ENCODE data around the gene TFAP2D.

The TFAP2D gene

GRCh38 chr6:50721978-50722377 lies 8.7 kb downstream of the TFAP2D start:
- no peak for DNase-seq

DNA sequence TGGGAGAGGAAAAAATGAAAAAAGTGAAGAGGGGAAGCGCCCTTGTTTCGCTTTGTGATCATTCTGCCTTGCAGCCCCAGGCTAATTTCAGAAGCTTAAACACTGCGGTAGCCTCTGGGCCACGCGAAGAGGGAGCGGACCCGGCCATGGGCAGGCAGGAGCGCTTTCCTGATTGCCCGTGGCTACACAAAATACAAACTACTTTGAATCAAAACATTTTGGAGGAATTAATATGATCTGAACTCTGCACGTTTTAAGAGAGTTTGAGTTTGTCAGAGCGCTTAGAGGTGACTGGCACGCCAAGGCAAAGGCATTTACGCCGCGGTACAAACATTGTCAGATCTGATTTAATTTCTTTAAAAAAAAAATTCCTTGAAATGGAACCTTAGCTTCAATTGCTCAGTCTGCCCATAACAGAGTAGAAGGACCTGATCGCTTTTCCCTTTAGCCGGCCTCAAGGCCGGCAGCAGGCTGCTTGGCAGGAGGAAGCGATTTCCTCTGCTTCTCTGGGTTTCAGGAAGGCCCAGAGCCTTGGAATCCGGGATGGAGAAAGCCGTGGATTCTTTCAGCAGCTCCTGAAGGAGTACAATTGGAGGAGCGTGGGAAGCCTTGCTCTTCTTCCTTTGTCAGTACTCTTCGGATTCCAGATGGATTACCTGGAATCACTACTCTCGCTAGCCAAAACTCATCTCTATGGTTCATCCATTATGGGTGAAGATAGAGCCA lies 9.7 kb downstream of the TFAP2D start:
- no peak for DNase-seq

- no peak for DNase-seq
Observed at GRCh38 chr6:50724381-50725124, 11.2 kb downstream of the TFAP2D start.

DNA sequence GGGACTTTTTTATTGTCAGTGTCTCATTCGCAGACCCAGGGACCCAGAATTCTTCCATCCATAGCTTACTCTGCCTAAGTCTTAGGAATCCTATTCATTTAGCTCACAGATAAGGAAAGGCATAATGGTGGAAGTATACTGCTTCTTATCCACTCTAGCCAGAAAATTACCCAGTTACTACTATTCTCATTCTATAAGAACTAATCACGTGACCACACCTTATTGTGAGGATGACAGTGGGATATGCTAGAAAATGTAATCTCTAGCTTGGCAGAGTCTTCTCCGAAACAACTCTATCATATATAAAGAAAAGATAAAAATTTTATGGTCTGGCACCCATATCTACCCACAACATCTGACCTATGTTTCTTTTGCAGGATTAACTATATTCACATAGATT lies 21.2 kb downstream of the TFAP2D start:
- no peak for DNase-seq

- DNase-seq = no peak
Observed at GRCh38 chr6:50742161-50742560, 28.8 kb downstream of the TFAP2D start.

DNA sequence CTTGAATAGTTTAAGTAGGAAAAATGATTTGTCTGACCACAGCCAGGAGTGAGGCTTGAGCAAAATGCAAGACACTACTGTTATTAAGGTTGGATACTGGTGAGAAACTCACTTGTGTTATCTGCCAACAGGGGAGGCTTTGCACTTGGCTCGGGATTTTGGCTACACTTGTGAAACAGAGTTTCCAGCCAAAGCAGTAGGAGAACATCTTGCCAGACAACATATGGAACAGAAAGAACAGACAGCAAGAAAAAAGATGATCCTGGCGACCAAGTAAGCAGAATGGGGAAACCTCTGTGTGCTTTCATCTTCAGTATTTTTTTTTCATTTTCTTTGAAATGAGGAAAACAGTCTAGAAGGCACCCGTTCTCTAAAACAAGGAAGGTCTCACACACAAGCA lies 31.6 kb downstream of the TFAP2D start:
- no peak for DNase-seq

DNA sequence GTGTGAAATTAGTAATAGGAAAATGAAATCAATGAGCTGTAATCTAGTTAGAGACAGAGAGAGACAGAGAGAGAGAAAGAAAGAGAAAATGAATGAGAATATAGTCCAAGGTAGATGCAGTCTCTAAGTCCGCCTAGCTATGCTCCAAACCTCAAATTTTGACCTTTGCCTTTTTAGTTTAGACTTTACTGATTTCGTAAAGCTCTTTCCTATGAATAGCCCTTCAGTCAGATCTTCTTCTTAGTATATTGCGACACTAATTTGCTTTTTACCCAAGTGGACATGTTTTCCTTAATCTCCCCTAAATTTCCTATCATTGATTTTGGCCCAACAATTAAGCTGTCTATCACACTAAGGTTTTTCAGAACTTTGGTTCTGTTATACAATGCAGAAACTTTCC lies 49.5 kb downstream of the TFAP2D start:
- no peak for DNase-seq

GRCh38 chr6:50778696-50779095 lies 65.4 kb downstream of the TFAP2D start:
- no peak for DNase-seq

DNA sequence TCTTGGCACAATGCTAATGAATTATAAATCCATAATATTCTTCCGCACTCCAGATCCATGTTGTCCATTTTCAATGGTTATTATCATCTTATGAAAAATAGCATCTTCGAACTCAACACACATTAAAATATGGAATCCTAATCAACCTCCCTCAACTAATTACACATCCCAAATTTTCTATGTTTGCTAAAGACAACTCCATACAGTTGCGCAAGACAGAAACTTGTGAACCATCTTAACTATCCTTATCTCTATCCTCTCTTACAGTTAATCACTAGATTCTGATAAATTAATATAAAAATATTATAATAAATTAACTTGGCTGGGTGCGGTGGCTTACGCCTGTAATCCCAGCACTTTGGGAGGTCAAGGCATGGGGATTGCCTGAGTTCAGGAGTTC lies 67.1 kb downstream of the TFAP2D start:
- DNase-seq = no peak

- DNase-seq = no peak
Observed at GRCh38 chr6:50785921-50786320, 72.6 kb downstream of the TFAP2D start.

- no peak for DNase-seq
Observed at GRCh38 chr6:50791900-50792508, 78.7 kb downstream of the TFAP2D start.

DNA sequence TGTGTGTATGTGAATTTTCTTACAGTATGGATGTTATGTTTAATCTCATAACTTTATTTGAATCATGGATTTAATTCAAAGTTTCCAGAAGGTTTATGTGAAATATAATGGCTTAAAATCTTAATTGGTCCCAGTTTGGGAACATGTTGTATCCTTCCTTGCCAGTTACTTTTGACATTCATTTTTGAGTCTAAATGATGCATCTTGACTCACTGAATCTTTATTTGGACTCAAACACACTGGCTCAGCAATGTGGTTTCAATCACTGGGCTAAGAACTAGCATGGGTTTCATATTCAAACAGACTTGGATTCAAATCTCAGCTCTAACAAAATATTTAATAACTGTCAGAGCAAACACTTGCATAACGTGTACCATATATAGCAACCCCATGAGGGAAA lies 79.4 kb downstream of the TFAP2D start:
- no peak for DNase-seq

GRCh38 chr6:50795574-50795973 lies 82.2 kb downstream of the TFAP2D start:
- DNase-seq = no peak

GRCh38 chr6:50804283-50804682 lies 91.0 kb downstream of the TFAP2D start:
- DNase-seq = no peak

- no peak for DNase-seq
Observed at GRCh38 chr6:50807035-50807434, 93.7 kb downstream of the TFAP2D start.

- no peak for DNase-seq
Observed at GRCh38 chr6:50815436-50816114, 102.2 kb downstream of the TFAP2D start.

- DNase-seq = peak; percentile 27
Observed at GRCh38 chr6:50816115-50816675, 102.9 kb downstream of the TFAP2D start.

GRCh38 chr6:50816947-50817645 lies 103.8 kb downstream of the TFAP2D start:
- no peak for DNase-seq

DNA sequence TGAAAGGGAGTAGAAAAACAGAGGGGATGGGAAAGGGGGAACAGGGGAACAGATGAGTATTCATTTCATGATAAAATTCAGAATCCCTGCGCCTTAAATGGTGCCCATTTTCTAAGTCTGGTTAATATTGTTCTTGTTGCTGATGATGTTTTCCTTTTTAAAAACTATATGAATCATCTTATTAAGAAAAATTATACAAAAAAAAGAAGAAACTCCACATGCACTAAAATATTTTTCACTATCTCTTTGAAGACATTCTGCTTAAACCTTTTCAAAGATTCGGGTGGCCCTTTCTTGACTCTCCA lies 104.3 kb downstream of the TFAP2D start:
- DNase-seq = no peak

DNA sequence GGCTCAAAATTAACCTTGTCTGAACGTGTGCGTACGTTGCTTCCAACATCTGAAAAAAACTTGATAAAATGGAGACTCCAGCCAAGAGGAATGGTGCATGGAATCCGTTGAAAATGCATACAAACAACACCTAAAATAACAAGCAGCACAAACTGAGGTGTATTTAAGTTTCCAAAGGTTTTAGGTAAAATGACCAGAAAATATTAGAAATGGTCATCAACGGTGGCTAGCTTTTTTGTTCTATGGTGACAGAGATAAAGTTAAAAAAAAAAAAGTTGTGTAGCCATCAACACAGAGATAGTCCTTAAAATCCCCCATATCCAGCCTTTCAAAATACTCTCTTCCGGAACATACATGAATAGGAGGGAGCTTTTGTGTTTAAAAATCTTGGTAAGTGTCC lies 104.7 kb downstream of the TFAP2D start:
- no peak for DNase-seq

- DNase-seq = no peak
Observed at GRCh38 chr6:50818673-50819072, 105.3 kb downstream of the TFAP2D start, which contains the start of gene TFAP2B. TSS of gene TFAP2B (plus strand) at chr6:50818871. CDS start at chr6:50818892, 21 bp downstream.

DNA sequence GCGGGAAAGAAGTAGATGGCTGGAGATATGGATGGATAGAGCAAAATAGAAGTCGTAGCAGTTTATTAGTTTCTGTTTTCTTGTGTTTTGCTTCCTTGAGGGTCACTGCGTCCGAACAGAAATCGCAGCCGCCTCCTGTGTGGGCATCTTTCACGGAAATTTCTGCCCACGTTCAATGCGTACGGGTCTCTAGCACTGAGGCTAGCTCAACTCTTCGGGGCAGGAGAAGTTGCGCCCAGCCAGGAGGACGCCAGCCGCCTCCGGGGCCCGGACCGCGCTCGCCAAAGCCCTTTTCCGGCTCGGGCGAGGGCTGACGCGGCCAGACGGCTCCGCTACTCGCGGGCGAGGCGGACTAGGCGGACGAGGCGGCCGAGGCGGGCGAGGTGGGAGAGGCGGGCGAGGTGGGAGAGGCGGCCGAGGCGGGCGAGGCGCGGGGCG lies 106.2 kb downstream of the TFAP2D start:
- DNase-seq = no peak

All from GOT3 (cell line).